Fibroblast of skin of left biceps (primary cell): ENCODE data around the gene GABBR1.

Source experiments
- DNase-seq, 2 experiments: peaks; one replicate each; pipeline ENCODE4 v3.0.0-alpha.2; 2013; ENCODE audit warnings: low read depth in 2 of 2

GABBR1 gene

GRCh38 chr6:29527564-29527963, 105.4 kb downstream of the GABBR1 start:
- DNase-seq: no peak

GRCh38 chr6:29527126-29527525, 105.9 kb downstream of the GABBR1 start:
- DNase-seq: no peak

GRCh38 chr6:29525311-29525639, 107.7 kb downstream of the GABBR1 start:
- DNase-seq: no peak

GRCh38 chr6:29524444-29525310, 108.3 kb downstream of the GABBR1 start:
- no peak for DNase-seq

GRCh38 chr6:29524044-29524443, 108.9 kb downstream of the GABBR1 start:
- no peak for DNase-seq

- DNase-seq: no peak
Observed at GRCh38 chr6:29522227-29522626, 110.8 kb downstream of the GABBR1 start.

GRCh38 chr6:29521006-29521680, 111.8 kb downstream of the GABBR1 start:
- no peak for DNase-seq

- no peak for DNase-seq
Observed at GRCh38 chr6:29520232-29520631, 112.8 kb downstream of the GABBR1 start.

GRCh38 chr6:29519291-29520010, 113.5 kb downstream of the GABBR1 start:
- DNase-seq: no peak

GRCh38 chr6:29517728-29518440, 115.1 kb downstream of the GABBR1 start:
- DNase-seq: no peak

GRCh38 chr6:29517245-29517644, 115.7 kb downstream of the GABBR1 start:
- DNase-seq: no peak

- no peak for DNase-seq
Observed at GRCh38 chr6:29516108-29516507, 116.9 kb downstream of the GABBR1 start.

- no peak for DNase-seq
Observed at GRCh38 chr6:29510746-29511300, 122.2 kb downstream of the GABBR1 start.

- no peak for DNase-seq
Observed at GRCh38 chr6:29510202-29510601, 122.8 kb downstream of the GABBR1 start.
